HepG2 (cell line): Measurements from ENCODE around the gene FRMPD2. TPM values are rescaled to one million over a fixed set of nuclear protein-coding genes. Genes with fewer than 3 reads are reported as not detected.
A peak's percentile ranks its signal among the peaks of the same experiment; 100 is the strongest.

Experiments used
- ATAC-seq: fragments of 200-7000 bp; cut with Tn5 transposase; 3 replicates; pipeline ENCODE4 v1.9.1; 2020; ENCODE audit warnings: mild to moderate bottlenecking, moderate library complexity
- BruUV-seq: library from RNA; stranded (reverse); fragments of 400-500 nt; replicated peaks from 2 replicates; lab custom pipeline; 2021; lab: Mats Ljungman, UMichigan
- CTCF ChIA-PET: fragments of 300-600 bp; formaldehyde crosslinking; extraction: SDS; loops from one replicate; lab custom pipeline; 2021; ENCODE audit warnings: low total read pairs, inconsistent platforms, low intra/inter-chr PET ratio; lab: Yijun Ruan, JAX
- POLR2A ChIA-PET: fragments of 350-600 bp; sonication (Branson Sonifier 250); formaldehyde crosslinking; loops from one replicate; lab custom pipeline; 2020; ENCODE audit warnings: antibody characterized with exemption, inconsistent platforms; lab: Yijun Ruan, JAX
- DNase-seq: peaks from one replicate; pipeline ENCODE4 v3.0.0-alpha.2; 2015; ENCODE audit warnings: low spot score
- FAIRE-seq: peaks from 3 replicates; lab custom pipeline; 2011; peaks lifted over from hg19 to GRCh38; lab: Jason Lieb, UNC
- H2AFZ ChIP-seq: one replicate; pipeline ENCODE4 v1.6.1; 2011; ENCODE audit warnings: low read length, inconsistent platforms
- H3K27ac ChIP-seq: fragments of 300-600 bp; 3 replicates; pipeline ENCODE4 v1.8.0; 2011; ENCODE audit warnings: mixed run types, mild to moderate bottlenecking, mixed read lengths, low read length, inconsistent platforms; ENCODE audit not compliant: insufficient read depth; ENCODE audit errors: extremely low read length
- H3K27me3 ChIP-seq, 2 experiments: fragments of 200-600 bp in 1 of 2; 2 replicates in 1 of 2; 3 replicates in 1 of 2; pipeline versions ENCODE4 v1.6.0 to v1.8.0; 2011; ENCODE audit warnings: low read length in 2 of 2, mild to moderate bottlenecking in 2 of 2, moderate library complexity in 2 of 2, inconsistent platforms in 1 of 2; ENCODE audit not compliant: insufficient read depth in 2 of 2, control insufficient read depth in 1 of 2
- H3K36me3 ChIP-seq, 2 experiments: fragments of 200-600 bp in 1 of 2; replicated peaks in 1 of 2; 2 replicates in 1 of 2; 3 replicates in 1 of 2; pipeline versions ENCODE4 v1.5.1 to v1.8.0; 2011; ENCODE audit warnings: low read length in 2 of 2, inconsistent platforms in 1 of 2; ENCODE audit not compliant: insufficient read depth in 2 of 2, control insufficient read depth in 1 of 2
- H3K4me1 ChIP-seq: 2 replicates; pipeline ENCODE4 v1.5.1; 2012; ENCODE audit warnings: low read length, inconsistent platforms; ENCODE audit not compliant: insufficient read depth
- H3K4me2 ChIP-seq: 2 replicates; pipeline ENCODE4 v1.6.0; 2011; ENCODE audit warnings: low read depth, low read length, inconsistent platforms
- H3K4me3 ChIP-seq, 3 experiments: fragments of 200-600 bp in 1 of 3; sonication (generic), shearing (Covaris generic) in 1 of 3; replicated peaks in 1 of 3; 2 replicates each; pipeline ENCODE4 v1.5.1; 2011 to 2016; ENCODE audit warnings: low read length in 3 of 3, inconsistent platforms in 2 of 3, low read depth in 2 of 3, mild to moderate bottlenecking in 2 of 3, control low read depth in 1 of 3, mixed read lengths in 1 of 3; ENCODE audit not compliant: insufficient read depth in 1 of 3
- H3K79me2 ChIP-seq: one replicate; pipeline ENCODE4 v1.6.1; 2011; ENCODE audit warnings: low read length, inconsistent platforms; ENCODE audit not compliant: insufficient read depth
- H3K9ac ChIP-seq: 2 replicates; pipeline ENCODE4 v1.6.0; 2011; ENCODE audit warnings: mild to moderate bottlenecking, low read depth, low read length, inconsistent platforms; ENCODE audit not compliant: insufficient read depth
- H3K9me3 ChIP-seq: 2 replicates; pipeline ENCODE4 v1.5.1; 2012; ENCODE audit warnings: mild to moderate bottlenecking, low read length
- H4K20me1 ChIP-seq: 2 replicates; pipeline ENCODE4 v1.6.0; 2011; ENCODE audit warnings: inconsistent platforms, mild to moderate bottlenecking, low read length, moderate library complexity; ENCODE audit not compliant: insufficient read depth
- E2F2 ChIP-seq: sonication (generic); formaldehyde crosslinking; IDR thresholded peaks from 2 replicates; pipeline ENCODE4 v1.4.0; 2020; ENCODE audit warnings: missing genetic modification reagents, borderline replicate concordance
- FOSL1 ChIP-seq: sonication (generic); formaldehyde crosslinking; IDR thresholded peaks from 2 replicates; pipeline ENCODE4 v1.9.0; 2021; ENCODE audit warnings: missing genetic modification reagents, borderline replicate concordance
- GPN1 ChIP-seq: sonication (generic); formaldehyde crosslinking; IDR thresholded peaks from 2 replicates; pipeline ENCODE4 v1.5.1; 2020; ENCODE audit warnings: missing genetic modification reagents, borderline replicate concordance
- JDP2 ChIP-seq: sonication (generic); formaldehyde crosslinking; IDR thresholded peaks from 2 replicates; pipeline ENCODE4 v1.8.1; 2022; ENCODE audit warnings: missing genetic modification reagents, borderline replicate concordance
- NFE2L1 ChIP-seq: sonication (generic); formaldehyde crosslinking; IDR thresholded peaks from 2 replicates; pipeline ENCODE4 v1.4.0; 2020; ENCODE audit warnings: missing genetic modification reagents, mild to moderate bottlenecking, borderline replicate concordance
- REXO4 ChIP-seq: sonication (generic); formaldehyde crosslinking; IDR thresholded peaks from 2 replicates; pipeline ENCODE4 v1.8.0; 2022; ENCODE audit warnings: missing genetic modification reagents, mild to moderate bottlenecking, borderline replicate concordance
- SIN3B ChIP-seq: fragments of 150-350 bp; IDR thresholded peaks from 2 replicates; pipeline ENCODE4 v1.6.1; 2014; ENCODE audit warnings: low read length
- TARDBP ChIP-seq: sonication (generic); formaldehyde crosslinking; IDR thresholded peaks from 2 replicates; pipeline ENCODE4 v1.8.0; 2022; ENCODE audit warnings: mild to moderate bottlenecking, missing genetic modification reagents
- ZMYM4 ChIP-seq: sonication (generic); formaldehyde crosslinking; IDR thresholded peaks from 2 replicates; pipeline ENCODE4 v1.8.1; 2023; ENCODE audit warnings: mild to moderate bottlenecking, missing genetic modification reagents
- ZNF607 ChIP-seq: sonication (generic); formaldehyde crosslinking; IDR thresholded peaks from 2 replicates; pipeline ENCODE4 v1.5.1; 2020; ENCODE audit warnings: missing genetic modification reagents, mild to moderate bottlenecking, borderline replicate concordance
- WGBS: methylation state at CpG from one replicate; pipeline ENCODE4 v1.1.6; 2017; ENCODE audit warnings: low lambda C conversion rate; 5-methylcytosine and 5-hydroxymethylcytosine counted together
- in situ Hi-C: cut with HindIII; loops from 2 replicates; pipeline ENCODE4 v1.10.0; 2017; ENCODE audit warnings: low pct_unique_long_range_greater_than_20kb; ENCODE audit not compliant: extremely low pct_ligation_motif_present
- intact Hi-C: fragments of 100-400 bp; cut with micrococcal nuclease; formaldehyde crosslinking; loops from one replicate; pipeline ENCODE4 v1.10.0; 2022; ENCODE audit not compliant: unreplicated experiment
- polyA plus RNA-seq, 8 experiments: library from polyadenylated mRNA; depleted of rRNA in 3 of 8; stranded (reverse) in 7 of 8; unstranded in 1 of 8; fragments of >200 nt; fragmentation: Illumina TruSeq in 4 of 8; extraction: Trizol in 4 of 8; gene quantifications; 2 replicates each; pipeline versions ENCODE4 v1.2.1 to v1.2.3, GENCODE V29; 2011 to 2016; ENCODE audit warnings: low read depth in 4 of 8, missing spikeins in 1 of 8, mixed read lengths in 1 of 8; ENCODE audit not compliant: insufficient read depth in 1 of 8
- total RNA-seq, 5 experiments: library from RNA; depleted of rRNA; stranded (reverse); fragments of >200 nt; fragmentation: Illumina TruSeq; extraction: Trizol; gene quantifications; 2 replicates each; pipeline ENCODE4 v1.2.3, GENCODE V29; 2016; ENCODE audit warnings: low read depth in 1 of 5

FRMPD2 gene
- total and polyA plus RNA-seq, 2 of the 13 experiments (the other 11 are each of a cell fraction or from before 2014, with no cell fraction given): 0.45 to 1.3 TPM

- no peak overlapping the region for H3K4me2 ChIP-seq
- 39% methylated on average over 10 of the region's 13 CpGs for WGBS
- ATAC-seq (peak; percentile 30; the same call in 2 of the 3 replicates), DNase-seq (no peak)
- CTCF ChIA-PET: interaction anchor here (2.3 kb wide), 1 partner anchor 72 kb away, joined by 9 read pairs; no protein-coding TSS in a partner anchor
- POLR2A ChIA-PET: no interaction called here
- no peaks in the 10 kb centered on the region for H3K79me2 ChIP-seq
- in situ Hi-C loops: no loop called here
- peaks cover 25% of the 10 kb centered on the region for H3K4me1 ChIP-seq
- H3K9ac ChIP-seq: no peak overlapping the region
- 0 out of 5 replicates have a peak, but pooled peaks cover 0 to 5% of the 10 kb centered on the region in 2 experiments for H3K27me3 ChIP-seq
- no peak overlapping the region for H2AFZ ChIP-seq
- H3K27ac ChIP-seq: no peak overlapping the region
- H3K4me3 ChIP-seq: no peak overlapping the region
- no peaks in the 10 kb centered on the region for H3K9me3 ChIP-seq
- TF ChIP-seq SIN3B (no peak), JDP2 (CRISPR knock-in tag) (no peak), TARDBP (no peak), ZNF607 (CRISPR knock-in tag) (no peak), FOSL1 (CRISPR knock-in tag) (no peak), E2F2 (CRISPR knock-in tag) (no peak), NFE2L1 (CRISPR knock-in tag) (no peak), REXO4 (CRISPR knock-in tag) (no peak), GPN1 (CRISPR knock-in tag) (no peak), ZMYM4 (no peak)
- TF ChIP-seq, all 625 proteins: peak for 0
- intact Hi-C loops: loop anchor here (2.0 kb wide), 1 partner anchor 73 kb away; no protein-coding TSS in a partner anchor
- Histone ChIP-seq H4K20me1 (no peaks in the 10 kb centered on the region), H3K36me3 (no peaks in the 10 kb centered on the region)
- no peak for FAIRE-seq
- no TSS peak for BruUV-seq
Observed at GRCh38 chr10:48287417-48288391, 13.2 kb upstream of the FRMPD2 start.
